ENCODE measurements around the gene FOSB. TPM values are rescaled to one million over a fixed set of nuclear protein-coding genes. Genes with fewer than 3 reads are reported as not detected.

The FOSB gene
- total and polyA plus RNA-seq, 9 of the 15 experiments (the other 6 are each of a cell fraction or from before 2014, with no cell fraction given), result 0.11 to 2.7 (median 0.73) TPM

DNA sequence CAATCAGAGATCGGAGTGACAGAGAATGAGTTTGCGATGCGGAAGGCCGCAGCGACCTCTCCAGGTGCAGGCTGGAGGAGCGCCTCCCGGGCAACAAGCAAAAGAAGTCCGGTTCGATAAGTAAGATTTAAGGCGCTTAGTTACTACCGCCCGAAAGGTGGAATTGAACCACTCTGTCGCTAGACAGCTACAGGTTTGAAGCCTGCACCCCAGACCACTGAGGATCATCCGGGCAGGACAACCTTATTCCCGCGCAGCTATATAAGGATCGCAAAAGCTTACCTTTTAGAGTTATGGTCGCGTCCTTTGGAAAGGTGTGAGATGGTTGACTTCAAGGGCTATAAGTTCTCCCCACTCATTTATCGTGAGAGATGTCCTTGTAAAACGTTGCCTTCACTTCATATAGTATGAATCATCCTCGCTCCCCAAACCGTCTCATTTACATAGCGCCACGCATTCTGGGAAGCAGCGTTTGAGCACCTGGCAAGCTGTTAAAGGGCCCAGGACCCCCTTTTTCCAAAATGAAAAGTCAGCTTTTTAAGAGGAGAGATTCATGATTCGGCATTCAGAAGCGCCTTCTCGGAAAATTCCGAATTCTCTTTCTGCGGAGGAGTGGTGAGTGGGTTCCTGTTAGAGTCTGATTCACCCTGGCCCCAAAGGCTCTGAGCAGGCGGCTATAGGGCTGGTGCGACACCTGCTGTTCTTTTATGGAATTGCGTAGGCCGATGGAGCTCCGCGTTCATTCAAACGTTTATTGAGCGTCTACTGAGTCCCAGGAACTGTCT is 10.8 kb downstream of the FOSB start (continued):
- TF ChIP-seq FOS (IDR thresholded peaks at IDR 0.05; ENCODE audit: extremely low read depth, insufficient read length) (no peak), ZNF174 (CRISPR knock-in tag; IDR thresholded peaks at IDR 0.05) (no peak), SMAD1 (IDR thresholded peaks at IDR 0.05; ENCODE audit: low read depth, low read length, partially characterized antibody) (no peak), XRCC5 (IDR thresholded peaks at IDR 0.05; ENCODE audit: low read depth, low read length) (peak; percentile 90), SMAD2 (IDR thresholded peaks at IDR 0.05; ENCODE audit: low read depth, low read length) (no peak), GATAD2A (IDR thresholded peaks at IDR 0.05) (peak; percentile 47; the same call in 1 of the 2 replicates), FUS (optimal IDR thresholded peaks at IDR 0.05; ENCODE audit: low read depth, low read length) (no peak), U2AF1 (optimal IDR thresholded peaks at IDR 0.05; ENCODE audit: low read depth, low read length) (no peak), ZSCAN32 (CRISPR knock-in tag; IDR thresholded peaks at IDR 0.05) (no peak), DPF2 (IDR thresholded peaks at IDR 0.05) (no peak)
- TF ChIP-seq, protein P1, sequence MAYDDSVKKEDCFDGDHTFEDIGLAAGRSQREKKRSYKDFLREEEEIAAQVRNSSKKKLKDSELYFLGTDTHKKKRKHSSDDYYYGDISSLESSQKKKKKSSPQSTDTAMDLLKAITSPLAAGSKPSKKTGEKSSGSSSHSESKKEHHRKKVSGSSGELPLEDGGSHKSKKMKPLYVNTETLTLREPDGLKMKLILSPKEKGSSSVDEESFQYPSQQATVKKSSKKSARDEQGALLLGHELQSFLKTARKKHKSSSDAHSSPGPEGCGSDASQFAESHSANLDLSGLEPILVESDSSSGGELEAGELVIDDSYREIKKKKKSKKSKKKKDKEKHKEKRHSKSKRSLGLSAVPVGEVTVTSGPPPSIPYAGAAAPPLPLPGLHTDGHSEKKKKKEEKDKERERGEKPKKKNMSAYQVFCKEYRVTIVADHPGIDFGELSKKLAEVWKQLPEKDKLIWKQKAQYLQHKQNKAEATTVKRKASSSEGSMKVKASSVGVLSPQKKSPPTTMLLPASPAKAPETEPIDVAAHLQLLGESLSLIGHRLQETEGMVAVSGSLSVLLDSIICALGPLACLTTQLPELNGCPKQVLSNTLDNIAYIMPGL (CRISPR knock-in tag; IDR thresholded peaks at IDR 0.05), result peak; percentile 86; the same call in 1 of the 2 replicates
- TF ChIP-seq, protein P2, sequence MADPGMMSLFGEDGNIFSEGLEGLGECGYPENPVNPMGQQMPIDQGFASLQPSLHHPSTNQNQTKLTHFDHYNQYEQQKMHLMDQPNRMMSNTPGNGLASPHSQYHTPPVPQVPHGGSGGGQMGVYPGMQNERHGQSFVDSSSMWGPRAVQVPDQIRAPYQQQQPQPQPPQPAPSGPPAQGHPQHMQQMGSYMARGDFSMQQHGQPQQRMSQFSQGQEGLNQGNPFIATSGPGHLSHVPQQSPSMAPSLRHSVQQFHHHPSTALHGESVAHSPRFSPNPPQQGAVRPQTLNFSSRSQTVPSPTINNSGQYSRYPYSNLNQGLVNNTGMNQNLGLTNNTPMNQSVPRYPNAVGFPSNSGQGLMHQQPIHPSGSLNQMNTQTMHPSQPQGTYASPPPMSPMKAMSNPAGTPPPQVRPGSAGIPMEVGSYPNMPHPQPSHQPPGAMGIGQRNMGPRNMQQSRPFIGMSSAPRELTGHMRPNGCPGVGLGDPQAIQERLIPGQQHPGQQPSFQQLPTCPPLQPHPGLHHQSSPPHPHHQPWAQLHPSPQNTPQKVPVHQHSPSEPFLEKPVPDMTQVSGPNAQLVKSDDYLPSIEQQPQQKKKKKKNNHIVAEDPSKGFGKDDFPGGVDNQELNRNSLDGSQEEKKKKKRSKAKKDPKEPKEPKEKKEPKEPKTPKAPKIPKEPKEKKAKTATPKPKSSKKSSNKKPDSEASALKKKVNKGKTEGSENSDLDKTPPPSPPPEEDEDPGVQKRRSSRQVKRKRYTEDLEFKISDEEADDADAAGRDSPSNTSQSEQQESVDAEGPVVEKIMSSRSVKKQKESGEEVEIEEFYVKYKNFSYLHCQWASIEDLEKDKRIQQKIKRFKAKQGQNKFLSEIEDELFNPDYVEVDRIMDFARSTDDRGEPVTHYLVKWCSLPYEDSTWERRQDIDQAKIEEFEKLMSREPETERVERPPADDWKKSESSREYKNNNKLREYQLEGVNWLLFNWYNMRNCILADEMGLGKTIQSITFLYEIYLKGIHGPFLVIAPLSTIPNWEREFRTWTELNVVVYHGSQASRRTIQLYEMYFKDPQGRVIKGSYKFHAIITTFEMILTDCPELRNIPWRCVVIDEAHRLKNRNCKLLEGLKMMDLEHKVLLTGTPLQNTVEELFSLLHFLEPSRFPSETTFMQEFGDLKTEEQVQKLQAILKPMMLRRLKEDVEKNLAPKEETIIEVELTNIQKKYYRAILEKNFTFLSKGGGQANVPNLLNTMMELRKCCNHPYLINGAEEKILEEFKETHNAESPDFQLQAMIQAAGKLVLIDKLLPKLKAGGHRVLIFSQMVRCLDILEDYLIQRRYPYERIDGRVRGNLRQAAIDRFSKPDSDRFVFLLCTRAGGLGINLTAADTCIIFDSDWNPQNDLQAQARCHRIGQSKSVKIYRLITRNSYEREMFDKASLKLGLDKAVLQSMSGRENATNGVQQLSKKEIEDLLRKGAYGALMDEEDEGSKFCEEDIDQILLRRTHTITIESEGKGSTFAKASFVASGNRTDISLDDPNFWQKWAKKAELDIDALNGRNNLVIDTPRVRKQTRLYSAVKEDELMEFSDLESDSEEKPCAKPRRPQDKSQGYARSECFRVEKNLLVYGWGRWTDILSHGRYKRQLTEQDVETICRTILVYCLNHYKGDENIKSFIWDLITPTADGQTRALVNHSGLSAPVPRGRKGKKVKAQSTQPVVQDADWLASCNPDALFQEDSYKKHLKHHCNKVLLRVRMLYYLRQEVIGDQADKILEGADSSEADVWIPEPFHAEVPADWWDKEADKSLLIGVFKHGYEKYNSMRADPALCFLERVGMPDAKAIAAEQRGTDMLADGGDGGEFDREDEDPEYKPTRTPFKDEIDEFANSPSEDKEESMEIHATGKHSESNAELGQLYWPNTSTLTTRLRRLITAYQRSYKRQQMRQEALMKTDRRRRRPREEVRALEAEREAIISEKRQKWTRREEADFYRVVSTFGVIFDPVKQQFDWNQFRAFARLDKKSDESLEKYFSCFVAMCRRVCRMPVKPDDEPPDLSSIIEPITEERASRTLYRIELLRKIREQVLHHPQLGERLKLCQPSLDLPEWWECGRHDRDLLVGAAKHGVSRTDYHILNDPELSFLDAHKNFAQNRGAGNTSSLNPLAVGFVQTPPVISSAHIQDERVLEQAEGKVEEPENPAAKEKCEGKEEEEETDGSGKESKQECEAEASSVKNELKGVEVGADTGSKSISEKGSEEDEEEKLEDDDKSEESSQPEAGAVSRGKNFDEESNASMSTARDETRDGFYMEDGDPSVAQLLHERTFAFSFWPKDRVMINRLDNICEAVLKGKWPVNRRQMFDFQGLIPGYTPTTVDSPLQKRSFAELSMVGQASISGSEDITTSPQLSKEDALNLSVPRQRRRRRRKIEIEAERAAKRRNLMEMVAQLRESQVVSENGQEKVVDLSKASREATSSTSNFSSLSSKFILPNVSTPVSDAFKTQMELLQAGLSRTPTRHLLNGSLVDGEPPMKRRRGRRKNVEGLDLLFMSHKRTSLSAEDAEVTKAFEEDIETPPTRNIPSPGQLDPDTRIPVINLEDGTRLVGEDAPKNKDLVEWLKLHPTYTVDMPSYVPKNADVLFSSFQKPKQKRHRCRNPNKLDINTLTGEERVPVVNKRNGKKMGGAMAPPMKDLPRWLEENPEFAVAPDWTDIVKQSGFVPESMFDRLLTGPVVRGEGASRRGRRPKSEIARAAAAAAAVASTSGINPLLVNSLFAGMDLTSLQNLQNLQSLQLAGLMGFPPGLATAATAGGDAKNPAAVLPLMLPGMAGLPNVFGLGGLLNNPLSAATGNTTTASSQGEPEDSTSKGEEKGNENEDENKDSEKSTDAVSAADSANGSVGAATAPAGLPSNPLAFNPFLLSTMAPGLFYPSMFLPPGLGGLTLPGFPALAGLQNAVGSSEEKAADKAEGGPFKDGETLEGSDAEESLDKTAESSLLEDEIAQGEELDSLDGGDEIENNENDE (IDR thresholded peaks at IDR 0.05; ENCODE audit: low read depth, low read length), result no peak
- TF ChIP-seq, protein P3, sequence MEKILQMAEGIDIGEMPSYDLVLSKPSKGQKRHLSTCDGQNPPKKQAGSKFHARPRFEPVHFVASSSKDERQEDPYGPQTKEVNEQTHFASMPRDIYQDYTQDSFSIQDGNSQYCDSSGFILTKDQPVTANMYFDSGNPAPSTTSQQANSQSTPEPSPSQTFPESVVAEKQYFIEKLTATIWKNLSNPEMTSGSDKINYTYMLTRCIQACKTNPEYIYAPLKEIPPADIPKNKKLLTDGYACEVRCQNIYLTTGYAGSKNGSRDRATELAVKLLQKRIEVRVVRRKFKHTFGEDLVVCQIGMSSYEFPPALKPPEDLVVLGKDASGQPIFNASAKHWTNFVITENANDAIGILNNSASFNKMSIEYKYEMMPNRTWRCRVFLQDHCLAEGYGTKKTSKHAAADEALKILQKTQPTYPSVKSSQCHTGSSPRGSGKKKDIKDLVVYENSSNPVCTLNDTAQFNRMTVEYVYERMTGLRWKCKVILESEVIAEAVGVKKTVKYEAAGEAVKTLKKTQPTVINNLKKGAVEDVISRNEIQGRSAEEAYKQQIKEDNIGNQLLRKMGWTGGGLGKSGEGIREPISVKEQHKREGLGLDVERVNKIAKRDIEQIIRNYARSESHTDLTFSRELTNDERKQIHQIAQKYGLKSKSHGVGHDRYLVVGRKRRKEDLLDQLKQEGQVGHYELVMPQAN (IDR thresholded peaks at IDR 0.05; ENCODE audit: borderline replicate concordance), result no peak; the same call in 1 of the 2 replicates
